K562 (cell line): ENCODE results near the gene GMDS. TPM values are rescaled to one million over a fixed set of nuclear protein-coding genes. Genes with fewer than 3 reads are reported as not detected.

Experiments
- ATAC-seq: fragments of 200-7000 bp; cut with Tn5 transposase; 3 replicates; pipeline ENCODE4 v1.9.1; 2020; ENCODE audit warnings: moderate library complexity
- BruUV-seq: library from RNA; stranded (reverse); fragments of 400-500 nt; replicated peaks from 2 replicates; lab custom pipeline; 2021; lab: Mats Ljungman, UMichigan
- CTCF ChIA-PET: fragments of 300-600 bp; formaldehyde crosslinking; extraction: SDS; loops from one replicate; lab custom pipeline; 2021; ENCODE audit warnings: low intra/inter-chr PET ratio; lab: Yijun Ruan, JAX
- POLR2A ChIA-PET: fragments of 300-600, 350-650 bp; sonication (Branson Sonifier 250); formaldehyde crosslinking; extraction: SDS; loops from one replicate; lab custom pipeline; 2021; ENCODE audit warnings: antibody characterized with exemption, inconsistent platforms; lab: Yijun Ruan, JAX
- DNase-seq, 4 experiments: peaks; one replicate each; pipeline versions ENCODE4 v3.0.0 to v3.0.0-alpha.2; 2011 to 2018; ENCODE audit warnings: low spot score in 3 of 4, mixed read lengths in 3 of 4; ENCODE audit errors: extremely low read depth in 1 of 4
- FAIRE-seq: peaks from 2 replicates; lab custom pipeline; 2011; peaks lifted over from hg19 to GRCh38; lab: Jason Lieb, UNC
- H2AFZ ChIP-seq: 2 replicates; pipeline ENCODE4 v1.6.0; 2011; ENCODE audit warnings: low read depth, low read length, control low read depth, inconsistent platforms
- H3K27ac ChIP-seq: fragments of 200-600 bp; 3 replicates; pipeline ENCODE4 v1.8.0; 2011; ENCODE audit warnings: low read depth, mild to moderate bottlenecking, control low read depth, inconsistent platforms, low read length, moderate library complexity, mixed read lengths; ENCODE audit errors: extremely low read depth
- H3K27me3 ChIP-seq, 2 experiments: fragments of 300-600 bp in 1 of 2; 2 replicates in 1 of 2; 3 replicates in 1 of 2; pipeline versions ENCODE4 v1.6.0 to v1.8.0; 2011; ENCODE audit warnings: inconsistent platforms in 2 of 2, low read length in 2 of 2, mild to moderate bottlenecking in 1 of 2, mixed read lengths in 1 of 2, moderate library complexity in 1 of 2; ENCODE audit not compliant: control insufficient read depth in 2 of 2, insufficient read depth in 2 of 2
- H3K36me3 ChIP-seq: fragments of 300-600 bp; 3 replicates; pipeline ENCODE4 v1.8.0; 2011; ENCODE audit warnings: mild to moderate bottlenecking, low read length, inconsistent platforms; ENCODE audit not compliant: control insufficient read depth, insufficient read depth
- H3K4me1 ChIP-seq, 2 experiments: fragments of 200-600 bp in 1 of 2; replicated peaks in 1 of 2; 2 replicates in 1 of 2; 3 replicates in 1 of 2; pipeline versions ENCODE4 v1.5.1 to v1.8.0; 2011; ENCODE audit warnings: inconsistent platforms in 2 of 2, low read length in 2 of 2, mild to moderate bottlenecking in 1 of 2, mixed read lengths in 1 of 2, moderate library complexity in 1 of 2; ENCODE audit not compliant: control insufficient read depth in 2 of 2, insufficient read depth in 2 of 2
- H3K4me2 ChIP-seq: 2 replicates; pipeline ENCODE4 v1.6.1; 2011; ENCODE audit warnings: low read length, control low read depth, inconsistent platforms, mixed read lengths; ENCODE audit not compliant: insufficient read depth
- H3K4me3 ChIP-seq: fragments of 200-600 bp; sonication (generic), shearing (Covaris generic); 2 replicates; pipeline ENCODE4 v1.5.1; 2016; ENCODE audit warnings: control low read depth, inconsistent platforms
- H3K79me2 ChIP-seq: fragments of 200-600 bp; 3 replicates; pipeline ENCODE4 v1.8.0; 2011; ENCODE audit warnings: low read length, inconsistent platforms; ENCODE audit not compliant: control insufficient read depth, insufficient read depth
- H3K9ac ChIP-seq, 2 experiments: 2 replicates each; pipeline versions ENCODE4 v1.6.0 to v1.6.1; 2011; ENCODE audit warnings: low read depth in 2 of 2, low read length in 2 of 2, control low read depth in 1 of 2, inconsistent platforms in 1 of 2, mild to moderate bottlenecking in 1 of 2, mixed read lengths in 1 of 2; ENCODE audit not compliant: insufficient read depth in 1 of 2
- H3K9me1 ChIP-seq: one replicate; pipeline ENCODE4 v1.6.0; 2011; ENCODE audit warnings: inconsistent platforms, mild to moderate bottlenecking, low read length, moderate library complexity; ENCODE audit not compliant: control insufficient read depth, insufficient read depth
- H3K9me3 ChIP-seq: replicated peaks from 2 replicates; pipeline ENCODE4 v1.5.1; 2011; ENCODE audit warnings: low read depth, low read length, inconsistent platforms; ENCODE audit not compliant: control insufficient read depth, insufficient read depth
- H4K20me1 ChIP-seq: replicated peaks from 2 replicates; pipeline ENCODE4 v1.6.1; 2011; ENCODE audit warnings: low read length, inconsistent platforms, mixed read lengths; ENCODE audit not compliant: control insufficient read depth, insufficient read depth
- ARID2 ChIP-seq: fragments of 450-650 bp; IDR thresholded peaks from 2 replicates; pipeline ENCODE4 v1.6.1; 2017; ENCODE audit warnings: antibody characterized with exemption, mild to moderate bottlenecking
- DEAF1 ChIP-seq: fragments of 450-650 bp; formaldehyde crosslinking; IDR thresholded peaks from 2 replicates; pipeline ENCODE4 v1.4.0; 2020; ENCODE audit warnings: mild to moderate bottlenecking, moderate library complexity
- HNRNPUL1 ChIP-seq: fragments of 200-400 bp; formaldehyde crosslinking; IDR thresholded peaks from 2 replicates; pipeline ENCODE4 v1.6.1; 2017; ENCODE audit warnings: low read length
- IRF9 ChIP-seq: fragments of 450-650 bp; IDR thresholded peaks from 2 replicates; pipeline ENCODE4 v1.6.1; 2016; ENCODE audit warnings: missing biosample characterization, missing genetic modification characterization
- KLF1 ChIP-seq: fragments of 450-650 bp; IDR thresholded peaks from 2 replicates; pipeline ENCODE4 v1.6.1; 2016; ENCODE audit warnings: missing genetic modification characterization, missing compliant biosample characterization
- TEAD4 ChIP-seq, 2 experiments: sonication (generic) in 1 of 2; formaldehyde crosslinking in 1 of 2; IDR thresholded peaks; 2 replicates each; pipeline versions ENCODE4 v1.6.1 to v1.8.0; 2012 to 2022; ENCODE audit warnings: borderline replicate concordance in 1 of 2, inconsistent platforms in 1 of 2, low read length in 1 of 2, mild to moderate bottlenecking in 1 of 2, missing genetic modification reagents in 1 of 2
- UBTF ChIP-seq, 2 experiments: IDR thresholded peaks; 2 replicates each; pipeline ENCODE4 v1.6.1; 2012; ENCODE audit warnings: improper control_type of control experiment in 2 of 2, low read depth in 2 of 2, low read length in 2 of 2, borderline replicate concordance in 1 of 2
- ZBTB1 ChIP-seq: sonication (generic); formaldehyde crosslinking; IDR thresholded peaks from 2 replicates; pipeline ENCODE4 v1.8.1; 2023; ENCODE audit warnings: missing genetic modification reagents, low read depth, mild to moderate bottlenecking, borderline replicate concordance
- ZNF274 ChIP-seq: IDR thresholded peaks from 2 replicates; pipeline ENCODE4 v1.6.1; 2011; ENCODE audit warnings: low read depth, mild to moderate bottlenecking, low read length, moderate library complexity, borderline replicate concordance
- ZNF592 ChIP-seq: fragments of 450-650 bp; IDR thresholded peaks from 2 replicates; pipeline ENCODE4 v1.6.1; 2017; ENCODE audit warnings: antibody characterized with exemption, mild to moderate bottlenecking
- ZNF695 ChIP-seq: fragments of 450-650 bp; formaldehyde crosslinking; IDR thresholded peaks from 2 replicates; pipeline ENCODE4 v1.4.0; 2020; ENCODE audit warnings: mild to moderate bottlenecking, moderate library complexity
- ZNF77 ChIP-seq: fragments of 250-450 bp; sonication (Bioruptor Pico); IDR thresholded peaks from 2 replicates; pipeline ENCODE4 v1.5.0; 2020
- WGBS: fragments of 100-300 bp; shearing (Covaris generic); methylation state at CpG from one replicate; pipeline ENCODE4 v1.1.6; 2016; ENCODE audit warnings: low coverage, mixed read lengths; ENCODE audit not compliant: insufficient coverage; ENCODE audit errors: missing lambda C conversion rate; 5-methylcytosine and 5-hydroxymethylcytosine counted together
- in situ Hi-C: fragments of 300-500 bp; cut with MboI; formaldehyde crosslinking; loops from 4 replicates; pipeline ENCODE4 v1.15.0; 2018; ENCODE audit warnings: inconsistent platforms, mixed read lengths
- intact Hi-C: fragments of 100-400 bp; cut with micrococcal nuclease; formaldehyde crosslinking; loops from 2 replicates; pipeline ENCODE4 v1.14.2; 2022
- polyA plus RNA-seq, 8 experiments: library from polyadenylated mRNA; depleted of rRNA in 4 of 8; stranded (reverse) in 5 of 8; unstranded in 3 of 8; fragments of >200 nt; fragmentation: Nextera tagmentation in 2 of 8; fragmentation: Illumina TruSeq in 1 of 8; extraction: Ambion mirVana in 2 of 8; extraction: Trizol in 1 of 8; gene quantifications; 2 replicates each; pipeline versions ENCODE4 v1.2.1 to v1.2.3, GENCODE V29; 2011 to 2014; ENCODE audit warnings: inconsistent platforms in 1 of 8, missing spikeins in 1 of 8
- total RNA-seq, 7 experiments: library from RNA; depleted of rRNA in 6 of 7; stranded (reverse); fragments of >200 nt in 6 of 7; fragmentation: Illumina TruSeq in 2 of 7; extraction: Trizol in 2 of 7; gene quantifications; 2 replicates each; pipeline versions ENCODE4 v1.2.1 to v1.2.3, GENCODE V29; 2011 to 2021; ENCODE audit warnings: low replicate concordance in 1 of 7

GMDS gene
- total and polyA plus RNA-seq, 9 of the 15 experiments (the other 6 are each of a cell fraction or from before 2014, with no cell fraction given): 0.48 to 31.8 (median 13.4) TPM

- no peaks in the 10 kb centered on the region for H3K4me1 ChIP-seq
- 0 out of 5 replicates have a peak, but pooled peaks cover 0 to 2% of the 10 kb centered on the region in 2 experiments for H3K27me3 ChIP-seq
- FAIRE-seq (no peak), DNase-seq (no peak), ATAC-seq (no peak)
- no peaks in the 10 kb centered on the region for H3K9me1 ChIP-seq
- WGBS: 6% methylated on average over 2 of the region's 2 CpGs
- BruUV-seq: no TSS peak
- no peak overlapping the region for H3K27ac ChIP-seq
- H3K9me3 ChIP-seq: no peaks in the 10 kb centered on the region
- intact Hi-C loops (no loop called here), in situ Hi-C loops (no loop called here)
- no peak overlapping the region for H3K9ac ChIP-seq
- CTCF ChIA-PET: no interaction called here
- H2AFZ ChIP-seq: no peak overlapping the region
- H4K20me1 ChIP-seq: no peaks in the 10 kb centered on the region
- no peaks in the 10 kb centered on the region for H3K36me3 ChIP-seq
- H3K4me3 ChIP-seq: no peak overlapping the region
- no peaks in the 10 kb centered on the region for H3K79me2 ChIP-seq
- H3K4me2 ChIP-seq: no peak overlapping the region
- POLR2A ChIA-PET: no interaction called here
- no peak for TF ChIP-seq ZNF274
- no peak for TF ChIP-seq ZNF592
- no peak for TF ChIP-seq ARID2
- no peak for TF ChIP-seq ZNF695
- TF ChIP-seq IRF9 (tag): no peak
- TF ChIP-seq ZNF77 (CRISPR knock-in tag): no peak
- no peak for TF ChIP-seq TEAD4 (IDR thresholded peaks at IDR 0.05; ENCODE audit: low read length)
- TF ChIP-seq TEAD4 (CRISPR knock-in tag; IDR thresholded peaks at IDR 0.05; ENCODE audit: borderline replicate concordance): no peak
- TF ChIP-seq ZBTB1 (CRISPR knock-in tag): no peak
- TF ChIP-seq DEAF1: no peak
- TF ChIP-seq KLF1 (tag): no peak
- TF ChIP-seq UBTF (IDR thresholded peaks at IDR 0.05; ENCODE audit: borderline replicate concordance in 1 of 2, low read depth in 2 of 2, low read length in 2 of 2): no peak
- no peak for TF ChIP-seq HNRNPUL1
Observed at GRCh38 chr6:2094642-2095041, 150.8 kb downstream of the GMDS start.
